H1 (cell line): Measurements from ENCODE around the gene CRTAC1.

Experiments
- ATF3 ChIP-seq: IDR thresholded peaks from 2 replicates; pipeline ENCODE4 v1.6.1; 2011; ENCODE audit warnings: low read depth, mild to moderate bottlenecking, low read length; ENCODE audit not compliant: insufficient read depth
- CREB1 ChIP-seq: IDR thresholded peaks from 2 replicates; pipeline ENCODE4 v1.6.1; 2012; ENCODE audit warnings: inconsistent platforms
- CTCF ChIP-seq, 3 experiments: IDR thresholded peaks; 1 replicate in 2 of 3; 2 replicates in 1 of 3; pipeline versions ENCODE4 v1.5.1 to v1.6.1; 2011; ENCODE audit warnings: low read length in 3 of 3, mild to moderate bottlenecking in 3 of 3, inconsistent platforms in 2 of 3, low read depth in 1 of 3, moderate library complexity in 1 of 3; ENCODE audit not compliant: insufficient read depth in 1 of 3; ENCODE audit errors: control extremely low read depth in 1 of 3
- MAX ChIP-seq: IDR thresholded peaks from 2 replicates; pipeline ENCODE4 v1.6.1; 2012; ENCODE audit warnings: inconsistent platforms
- POLR2A ChIP-seq, 2 experiments: IDR thresholded peaks; 1 replicate in 1 of 2; 2 replicates in 1 of 2; pipeline ENCODE4 v1.6.1; 2011; ENCODE audit warnings: low read depth in 2 of 2, low read length in 2 of 2, mild to moderate bottlenecking in 2 of 2; ENCODE audit errors: control extremely low read depth in 1 of 2
- POLR2AphosphoS5 ChIP-seq: IDR thresholded peaks from 2 replicates; pipeline ENCODE4 v1.6.1; 2011; ENCODE audit warnings: low read depth, low read length
- SRF ChIP-seq: IDR thresholded peaks from 2 replicates; pipeline ENCODE4 v1.6.1; 2011; ENCODE audit warnings: mild to moderate bottlenecking, low read depth, low read length, moderate library complexity
- TAF1 ChIP-seq: IDR thresholded peaks from 2 replicates; pipeline ENCODE4 v1.6.1; 2011; ENCODE audit warnings: mild to moderate bottlenecking, low read depth, low read length

- TF ChIP-seq MAX (no peak), CTCF (IDR thresholded peaks at IDR 0.05; ENCODE audit: control extremely low read depth in 1 of 3, insufficient read depth in 1 of 3, low read depth in 1 of 3, low read length in 3 of 3) (no peak), SRF (no peak), POLR2AphosphoS5 (no peak), POLR2A (IDR thresholded peaks at IDR 0.05; ENCODE audit: control extremely low read depth in 1 of 2, low read depth in 2 of 2, low read length in 2 of 2) (no peak), ATF3 (no peak), TAF1 (no peak), CREB1 (no peak)
These were observed 107.4 kb downstream of the CRTAC1 start for GRCh38 chr10:97923057-97923456.
